Measurements from ENCODE around the gene SCUBE1.

DNA sequence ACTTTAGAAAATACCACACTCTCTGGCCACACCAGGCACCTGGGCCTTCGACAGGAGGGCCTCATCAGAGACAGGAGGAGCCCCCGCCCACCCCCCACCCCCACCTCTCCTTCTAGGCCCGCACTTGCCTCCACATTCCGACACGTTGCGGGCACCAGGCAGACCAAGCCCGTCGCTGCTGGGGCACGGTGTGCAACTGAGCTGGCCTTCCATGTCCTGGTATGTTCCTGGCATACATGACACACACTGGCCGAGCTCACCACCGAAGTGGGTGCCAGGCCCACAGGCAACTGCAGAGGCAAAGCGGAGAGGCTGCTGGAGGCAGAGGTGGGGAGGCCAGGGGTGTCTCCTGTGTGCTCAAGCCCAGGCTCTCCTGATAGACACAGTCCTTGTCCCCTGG is 129.2 kb downstream of the SCUBE1 start:
- no peak for TF ChIP-seq CTCF (IDR thresholded peaks at IDR 0.05)
- TF ChIP-seq POLR2A (IDR thresholded peaks at IDR 0.05), result no peak
- no peak for TF ChIP-seq POLR2AphosphoS5 (IDR thresholded peaks at IDR 0.05)
